ENCODE measurements around the gene TCOF1.

DNA sequence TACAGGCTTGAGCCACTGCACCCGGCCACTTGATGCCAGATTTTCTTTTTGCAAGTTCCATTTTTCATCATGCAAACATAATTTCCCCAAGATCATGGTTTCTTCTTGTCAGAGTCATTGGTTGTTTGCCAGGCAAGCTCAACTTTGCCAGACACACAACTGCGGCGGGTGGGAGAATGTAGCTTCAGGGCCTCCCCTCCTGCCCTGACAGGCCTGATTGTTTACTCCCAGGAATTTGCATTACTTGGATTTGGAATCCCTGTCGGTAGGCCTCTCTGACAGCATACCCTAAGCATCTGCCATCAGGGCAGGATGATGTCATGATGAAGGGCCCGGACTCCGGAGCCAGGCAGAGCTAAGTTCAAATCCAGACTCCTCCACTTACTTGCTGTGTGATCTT lies 77.0 kb downstream of the TCOF1 start:
- no peak for TF ChIP-seq JUN (IDR thresholded peaks at IDR 0.05; ENCODE audit: low read depth, low read length)
- no peak for TF ChIP-seq EP300 (IDR thresholded peaks at IDR 0.05; ENCODE audit: borderline replicate concordance in 1 of 2, low read depth in 2 of 2, low read length in 2 of 2)
- TF ChIP-seq, protein P1, sequence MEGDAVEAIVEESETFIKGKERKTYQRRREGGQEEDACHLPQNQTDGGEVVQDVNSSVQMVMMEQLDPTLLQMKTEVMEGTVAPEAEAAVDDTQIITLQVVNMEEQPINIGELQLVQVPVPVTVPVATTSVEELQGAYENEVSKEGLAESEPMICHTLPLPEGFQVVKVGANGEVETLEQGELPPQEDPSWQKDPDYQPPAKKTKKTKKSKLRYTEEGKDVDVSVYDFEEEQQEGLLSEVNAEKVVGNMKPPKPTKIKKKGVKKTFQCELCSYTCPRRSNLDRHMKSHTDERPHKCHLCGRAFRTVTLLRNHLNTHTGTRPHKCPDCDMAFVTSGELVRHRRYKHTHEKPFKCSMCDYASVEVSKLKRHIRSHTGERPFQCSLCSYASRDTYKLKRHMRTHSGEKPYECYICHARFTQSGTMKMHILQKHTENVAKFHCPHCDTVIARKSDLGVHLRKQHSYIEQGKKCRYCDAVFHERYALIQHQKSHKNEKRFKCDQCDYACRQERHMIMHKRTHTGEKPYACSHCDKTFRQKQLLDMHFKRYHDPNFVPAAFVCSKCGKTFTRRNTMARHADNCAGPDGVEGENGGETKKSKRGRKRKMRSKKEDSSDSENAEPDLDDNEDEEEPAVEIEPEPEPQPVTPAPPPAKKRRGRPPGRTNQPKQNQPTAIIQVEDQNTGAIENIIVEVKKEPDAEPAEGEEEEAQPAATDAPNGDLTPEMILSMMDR (IDR thresholded peaks at IDR 0.05; ENCODE audit: control extremely low read depth in 1 of 3, insufficient read depth in 1 of 3, low read depth in 1 of 3, low read length in 3 of 3) = no peak
- no peak for TF ChIP-seq EZH2 (IDR thresholded peaks at IDR 0.05; ENCODE audit: low read depth, low read length, severe bottlenecking)
- no peak for TF ChIP-seq TEAD4 (IDR thresholded peaks at IDR 0.05; ENCODE audit: low read depth, low read length)
- no peak for TF ChIP-seq ZNF274 (IDR thresholded peaks at IDR 0.05; ENCODE audit: borderline replicate concordance, extremely low read depth, low read length)
- no peak for TF ChIP-seq POLR2A (IDR thresholded peaks at IDR 0.05; ENCODE audit: control extremely low read depth in 1 of 2, low read depth in 2 of 2, low read length in 2 of 2)
- TF ChIP-seq BRCA1 (IDR thresholded peaks at IDR 0.05; ENCODE audit: low read depth, low read length) = no peak
- TF ChIP-seq, protein P2, sequence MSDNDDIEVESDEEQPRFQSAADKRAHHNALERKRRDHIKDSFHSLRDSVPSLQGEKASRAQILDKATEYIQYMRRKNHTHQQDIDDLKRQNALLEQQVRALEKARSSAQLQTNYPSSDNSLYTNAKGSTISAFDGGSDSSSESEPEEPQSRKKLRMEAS (IDR thresholded peaks at IDR 0.05) = no peak
- TF ChIP-seq KDM4A (IDR thresholded peaks at IDR 0.05; ENCODE audit: low read depth, low read length, severe bottlenecking) = no peak
- no peak for TF ChIP-seq RAD21 (IDR thresholded peaks at IDR 0.05 in 1 of 2, conservative IDR thresholded peaks at IDR 0.05 in 1 of 2; ENCODE audit: low read depth in 2 of 2, low read length in 2 of 2)
- TF ChIP-seq TAF1 (IDR thresholded peaks at IDR 0.05; ENCODE audit: low read depth, low read length) = no peak
- TF ChIP-seq POLR2AphosphoS5 (IDR thresholded peaks at IDR 0.05; ENCODE audit: low read depth, low read length) = no peak
